GM12878 (cell line): Measurements from ENCODE around the gene NNAT. TPM values are rescaled to one million over a fixed set of nuclear protein-coding genes. Genes with fewer than 3 reads are reported as not detected.

ENCODE experiments used
- ATAC-seq: fragments of 200-7000 bp; cut with Tn5 transposase; 3 replicates; pipeline ENCODE4 v1.9.1; 2020; ENCODE audit warnings: mild to moderate bottlenecking, moderate library complexity
- BruUV-seq: library from RNA; stranded (reverse); fragments of 400-500 nt; replicated peaks from 2 replicates; lab custom pipeline; 2021; lab: Mats Ljungman, UMichigan
- CTCF ChIA-PET: fragments of 300-600 bp; sonication (Branson Sonifier 250); formaldehyde crosslinking; extraction: SDS; loops from one replicate; lab custom pipeline; 2021; ENCODE audit warnings: inconsistent platforms; lab: Yijun Ruan, JAX
- POLR2A ChIA-PET: fragments of 350-600 bp; formaldehyde crosslinking; extraction: SDS; loops from one replicate; lab custom pipeline; 2021; ENCODE audit warnings: inconsistent platforms; lab: Charles Lee
- RAD21 ChIA-PET: fragments of 300-600 bp; sonication (Branson Sonifier 250); formaldehyde crosslinking; loops from one replicate; lab custom pipeline; 2023; ENCODE audit warnings: antibody characterized with exemption; ENCODE audit not compliant: unreplicated experiment; lab: Charles Lee
- SMC1A ChIA-PET: fragments of 300-600 bp; sonication (Branson Sonifier 250); formaldehyde crosslinking; loops from one replicate; lab custom pipeline; 2023; ENCODE audit not compliant: unreplicated experiment, uncharacterized antibody; lab: Charles Lee
- DNase-seq: peaks from one replicate; pipeline ENCODE4 v3.0.0-alpha.2; 2011; ENCODE audit warnings: low read depth, low spot score
- FAIRE-seq: peaks from 3 replicates; lab custom pipeline; 2011; peaks lifted over from hg19 to GRCh38; lab: Jason Lieb, UNC
- H2AFZ ChIP-seq: 2 replicates; pipeline ENCODE4 v1.6.0; 2011; ENCODE audit warnings: low read depth, low read length, control low read depth; ENCODE audit not compliant: control insufficient read depth
- H3K27ac ChIP-seq: 2 replicates; pipeline ENCODE4 v1.5.1; 2011; ENCODE audit warnings: control low read depth; ENCODE audit not compliant: control insufficient read depth, insufficient read depth
- H3K27me3 ChIP-seq, 2 experiments: replicated peaks in 1 of 2; 2 replicates each; pipeline versions ENCODE4 v1.6.0 to v1.6.1; 2011; ENCODE audit warnings: low read length in 1 of 2; ENCODE audit not compliant: control insufficient read depth in 2 of 2, insufficient read depth in 2 of 2
- H3K36me3 ChIP-seq, 2 experiments: 2 replicates each; pipeline ENCODE4 v1.5.1; 2011; ENCODE audit warnings: low read length in 1 of 2; ENCODE audit not compliant: control insufficient read depth in 2 of 2, insufficient read depth in 2 of 2
- H3K4me1 ChIP-seq: 2 replicates; pipeline ENCODE4 v1.6.1; 2011; ENCODE audit warnings: mild to moderate bottlenecking, low read length, moderate library complexity, mixed read lengths; ENCODE audit not compliant: control insufficient read depth, insufficient read depth
- H3K4me2 ChIP-seq: 2 replicates; pipeline ENCODE4 v1.6.0; 2011; ENCODE audit warnings: control low read depth; ENCODE audit not compliant: control insufficient read depth, insufficient read depth
- H3K4me3 ChIP-seq: fragments of 200-600 bp; sonication (generic); 2 replicates; pipeline ENCODE4 v1.5.1; 2016
- H3K79me2 ChIP-seq: 2 replicates; pipeline ENCODE4 v1.6.0; 2011; ENCODE audit warnings: low read length; ENCODE audit not compliant: control insufficient read depth, insufficient read depth
- H3K9ac ChIP-seq: 2 replicates; pipeline ENCODE4 v1.8.0; 2011; ENCODE audit warnings: low read length, control low read depth, mixed read lengths; ENCODE audit not compliant: control insufficient read depth, insufficient read depth
- H3K9me3 ChIP-seq: replicated peaks from 3 replicates; pipeline ENCODE4 v1.5.1; 2011; ENCODE audit warnings: mild to moderate bottlenecking, low read length; ENCODE audit not compliant: control insufficient read depth, insufficient read depth
- H4K20me1 ChIP-seq: 2 replicates; pipeline ENCODE4 v1.6.0; 2011; ENCODE audit not compliant: control insufficient read depth, insufficient read depth
- BACH1 ChIP-seq: fragments of 450-650 bp; IDR thresholded peaks from 2 replicates; pipeline ENCODE4 v1.6.1; 2017; ENCODE audit warnings: mild to moderate bottlenecking, borderline replicate concordance
- CUX1 ChIP-seq: IDR thresholded peaks from 2 replicates; pipeline ENCODE4 v1.6.1; 2012; ENCODE audit warnings: improper control_type of control experiment, low read depth, low read length; ENCODE audit not compliant: insufficient replicate concordance
- DPF2 ChIP-seq: fragments of 450-650 bp; IDR thresholded peaks from 2 replicates; pipeline ENCODE4 v1.6.1; 2017; ENCODE audit warnings: mild to moderate bottlenecking
- JUNB ChIP-seq: IDR thresholded peaks from 2 replicates; pipeline ENCODE4 v1.6.1; 2016; ENCODE audit warnings: antibody characterized with exemption, mild to moderate bottlenecking
- KLF5 ChIP-seq: fragments of 450-650 bp; IDR thresholded peaks from 2 replicates; pipeline ENCODE4 v1.6.1; 2014; ENCODE audit warnings: mild to moderate bottlenecking; ENCODE audit not compliant: partially characterized antibody
- MEF2B ChIP-seq: fragments of 450-650 bp; IDR thresholded peaks from 2 replicates; pipeline ENCODE4 v1.6.1; 2018; ENCODE audit warnings: mild to moderate bottlenecking, moderate library complexity; ENCODE audit not compliant: partially characterized antibody, poor library complexity, severe bottlenecking
- MYB ChIP-seq: fragments of 150-350 bp; IDR thresholded peaks from 2 replicates; pipeline ENCODE4 v1.6.1; 2014; ENCODE audit warnings: mild to moderate bottlenecking, low read depth, low read length, borderline replicate concordance
- NBN ChIP-seq: fragments of 450-650 bp; IDR thresholded peaks from 2 replicates; pipeline ENCODE4 v1.6.1; 2016
- NR2C1 ChIP-seq: fragments of 450-650 bp; IDR thresholded peaks from 2 replicates; pipeline ENCODE4 v1.6.1; 2017; ENCODE audit warnings: antibody characterized with exemption, mild to moderate bottlenecking, moderate library complexity
- POU2F2 ChIP-seq: IDR thresholded peaks from 3 replicates; pipeline ENCODE4 v1.6.1; 2011; ENCODE audit warnings: low read depth, mild to moderate bottlenecking, low read length, borderline replicate concordance
- RAD21 ChIP-seq: IDR thresholded peaks from 2 replicates; pipeline ENCODE4 v1.6.1; 2011; ENCODE audit warnings: mild to moderate bottlenecking, low read depth, low read length, moderate library complexity; ENCODE audit not compliant: insufficient read depth
- SIN3A ChIP-seq: IDR thresholded peaks from 2 replicates; pipeline ENCODE4 v1.6.1; 2012; ENCODE audit warnings: low read depth, low read length, improper control_type of control experiment
- STAT1 ChIP-seq: fragments of 450-650 bp; conservative IDR thresholded peaks from 2 replicates; pipeline ENCODE4 v1.6.1; 2014; ENCODE audit warnings: antibody characterized with exemption, mild to moderate bottlenecking
- TAF1 ChIP-seq: IDR thresholded peaks from 2 replicates; pipeline ENCODE4 v1.6.1; 2011; ENCODE audit warnings: mild to moderate bottlenecking, low read depth, low read length, borderline replicate concordance
- ZNF217 ChIP-seq: fragments of 450-650 bp; IDR thresholded peaks from 2 replicates; pipeline ENCODE4 v1.6.1; 2017; ENCODE audit warnings: antibody characterized with exemption, mild to moderate bottlenecking
- WGBS: methylation state at CpG from one replicate; pipeline ENCODE4 v1.1.6; 2016; ENCODE audit warnings: low lambda C conversion rate; ENCODE audit not compliant: insufficient replicate concordance, insufficient coverage; ENCODE audit errors: missing lambda C conversion rate; 5-methylcytosine and 5-hydroxymethylcytosine counted together
- in situ Hi-C: fragments of 300-500 bp; cut with MboI; formaldehyde crosslinking; loops from 9 replicates; pipeline ENCODE4 v1.14.3; 2018; ENCODE audit warnings: mixed read lengths
- intact Hi-C: fragments of 100-400 bp; cut with micrococcal nuclease; formaldehyde crosslinking; loops from one replicate; pipeline ENCODE4 v1.14.2; 2022; ENCODE audit not compliant: unreplicated experiment
- polyA plus RNA-seq, 11 experiments: library from polyadenylated mRNA; depleted of rRNA in 4 of 11; unstranded in 6 of 11; stranded (reverse) in 5 of 11; fragments of >200 nt; fragmentation: Nextera tagmentation in 4 of 11; fragmentation: Illumina TruSeq in 1 of 11; extraction: Ambion mirVana in 4 of 11; extraction: Trizol in 1 of 11; gene quantifications; 1 replicate in 1 of 11; 2 replicates in 10 of 11; pipeline versions ENCODE4 v1.2.1 to v1.2.3, GENCODE V29; 2011 to 2016; ENCODE audit warnings: inconsistent platforms in 2 of 11, missing spikeins in 2 of 11, low read depth in 1 of 11
- total RNA-seq, 4 experiments: library from RNA; depleted of rRNA in 3 of 4; stranded (reverse); fragments of >200 nt in 3 of 4; fragmentation: Illumina TruSeq in 1 of 4; extraction: Trizol in 1 of 4; gene quantifications; 2 replicates each; pipeline versions ENCODE4 v1.2.1 to v1.2.3, GENCODE V29; 2013 to 2021
- TF ChIP-seq, protein P1 (sequence below): IDR thresholded peaks from 2 replicates; pipeline ENCODE4 v1.6.1; 2011; ENCODE audit warnings: low read depth, low read length, improper control_type of control experiment, borderline replicate concordance
- TF ChIP-seq, protein P2 (sequence below): fragments of 150-350 bp; IDR thresholded peaks from 2 replicates; pipeline ENCODE4 v1.6.1; 2014; ENCODE audit warnings: mild to moderate bottlenecking, low read depth, low read length

NNAT gene
- total and polyA plus RNA-seq, 10 of the 15 experiments (the other 5 are each of a cell fraction or from before 2014, with no cell fraction given): 0.22 to 0.99 (median 0.42) TPM; not detected in 7

DNA sequence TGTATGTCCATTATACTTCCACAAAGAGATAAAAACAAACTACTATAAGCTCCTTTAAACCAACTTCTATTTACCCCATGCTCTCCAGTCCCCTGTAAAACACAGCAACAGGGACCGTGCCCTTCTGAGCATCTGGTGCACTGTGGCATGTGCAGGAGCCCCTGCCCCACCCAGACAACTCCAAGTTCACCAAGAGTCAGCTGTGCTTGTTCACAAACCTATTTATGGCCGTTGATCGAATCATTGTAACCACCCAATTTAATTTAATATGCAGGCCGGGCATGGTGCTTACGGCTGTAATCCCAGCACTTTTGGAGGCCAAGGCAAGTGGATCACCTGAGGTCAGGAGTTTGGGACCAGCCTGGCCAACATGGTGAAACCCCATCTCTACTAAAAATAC is 20.3 kb downstream of the NNAT start:
- ATAC-seq (no peak), FAIRE-seq (no peak), DNase-seq (no peak)
- in situ Hi-C loops: no loop called here
- H3K9me3 ChIP-seq: no peaks in the 10 kb centered on the region; the same call in 2 of the 3 replicates
- H3K79me2 ChIP-seq: no peaks in the 10 kb centered on the region
- ChIA-PET RAD21 (interaction anchor here (0.9 kb wide), 1 partner anchor 271 kb away, joined by 4 read pairs; no protein-coding TSS in a partner anchor), SMC1A (interaction anchor here (0.6 to 1.8 kb wide), 4 partner anchors 8 to 433 kb away, joined by 3 to 6 read pairs (median 4); no protein-coding TSS in a partner anchor), CTCF (interaction anchor here (0.7 to 2.1 kb wide), 3 partner anchors 340 to 773 kb away, joined by 3 to 5 read pairs (median 4); no protein-coding TSS in a partner anchor), POLR2A (no interaction called here)
- whole genome bisulfite sequencing: 74% methylated on average over 5 of the region's 5 CpGs
- BruUV-seq: no TSS peak
- no peak overlapping the region for H3K4me2 ChIP-seq
- no peaks in the 10 kb centered on the region for H3K27me3 ChIP-seq
- H4K20me1 ChIP-seq: no peaks in the 10 kb centered on the region
- intact Hi-C loops: no loop called here
- no peaks in the 10 kb centered on the region for H3K36me3 ChIP-seq
- H3K27ac ChIP-seq: no peak overlapping the region
- no peak overlapping the region for H3K9ac ChIP-seq
- H2AFZ ChIP-seq: no peak overlapping the region
- no peak overlapping the region for H3K4me3 ChIP-seq
- H3K4me1 ChIP-seq: no peaks in the 10 kb centered on the region
- TF ChIP-seq NBN (no peak), MEF2B (no peak), JUNB (no peak), KLF5 (no peak), BACH1 (no peak), POU2F2 (no peak), NR2C1 (no peak), MYB (no peak), TAF1 (no peak), RAD21 (no peak), SIN3A (no peak), DPF2 (no peak), CUX1 (no peak), ZNF217 (no peak), STAT1 (no peak)
- TF ChIP-seq, protein P1, sequence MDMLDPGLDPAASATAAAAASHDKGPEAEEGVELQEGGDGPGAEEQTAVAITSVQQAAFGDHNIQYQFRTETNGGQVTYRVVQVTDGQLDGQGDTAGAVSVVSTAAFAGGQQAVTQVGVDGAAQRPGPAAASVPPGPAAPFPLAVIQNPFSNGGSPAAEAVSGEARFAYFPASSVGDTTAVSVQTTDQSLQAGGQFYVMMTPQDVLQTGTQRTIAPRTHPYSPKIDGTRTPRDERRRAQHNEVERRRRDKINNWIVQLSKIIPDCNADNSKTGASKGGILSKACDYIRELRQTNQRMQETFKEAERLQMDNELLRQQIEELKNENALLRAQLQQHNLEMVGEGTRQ: no peak
- TF ChIP-seq, protein P2, sequence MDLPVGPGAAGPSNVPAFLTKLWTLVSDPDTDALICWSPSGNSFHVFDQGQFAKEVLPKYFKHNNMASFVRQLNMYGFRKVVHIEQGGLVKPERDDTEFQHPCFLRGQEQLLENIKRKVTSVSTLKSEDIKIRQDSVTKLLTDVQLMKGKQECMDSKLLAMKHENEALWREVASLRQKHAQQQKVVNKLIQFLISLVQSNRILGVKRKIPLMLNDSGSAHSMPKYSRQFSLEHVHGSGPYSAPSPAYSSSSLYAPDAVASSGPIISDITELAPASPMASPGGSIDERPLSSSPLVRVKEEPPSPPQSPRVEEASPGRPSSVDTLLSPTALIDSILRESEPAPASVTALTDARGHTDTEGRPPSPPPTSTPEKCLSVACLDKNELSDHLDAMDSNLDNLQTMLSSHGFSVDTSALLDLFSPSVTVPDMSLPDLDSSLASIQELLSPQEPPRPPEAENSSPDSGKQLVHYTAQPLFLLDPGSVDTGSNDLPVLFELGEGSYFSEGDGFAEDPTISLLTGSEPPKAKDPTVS: no peak
